ENCODE data around the gene MAPKAPK2.

DNA sequence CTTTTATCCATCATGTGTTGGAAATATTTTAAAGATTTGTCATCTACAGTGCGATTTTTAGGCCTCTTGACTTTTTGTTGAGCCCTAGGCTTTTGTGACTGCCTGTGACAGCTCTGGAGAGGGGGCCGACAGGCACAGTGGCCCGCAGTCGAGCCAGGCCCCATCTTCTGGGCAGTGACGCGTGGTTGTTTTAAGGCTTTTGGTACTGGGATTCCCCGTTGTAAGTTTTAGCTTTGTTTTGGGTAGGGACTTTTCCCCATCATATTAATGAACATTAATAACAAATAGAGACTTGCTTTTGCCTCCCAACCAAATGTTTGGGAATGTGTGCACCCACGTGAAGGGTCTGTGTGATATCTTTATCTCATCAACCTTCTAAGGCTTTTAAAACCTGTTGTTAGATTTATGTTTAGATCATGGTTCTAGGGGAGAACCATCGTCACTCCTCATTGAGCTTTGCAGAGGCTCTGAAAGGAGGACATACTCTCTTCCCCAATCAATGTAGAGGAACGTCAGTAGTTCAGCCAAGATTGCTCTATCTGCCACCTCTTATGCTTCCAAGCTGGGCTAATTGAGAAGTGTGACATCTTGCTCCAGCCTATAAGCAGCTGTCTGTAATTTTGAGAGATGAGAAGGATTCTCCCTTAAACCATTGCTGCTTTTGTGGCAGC, 34.6 kb downstream of the MAPKAPK2 start:
- TF ChIP-seq, protein P1, sequence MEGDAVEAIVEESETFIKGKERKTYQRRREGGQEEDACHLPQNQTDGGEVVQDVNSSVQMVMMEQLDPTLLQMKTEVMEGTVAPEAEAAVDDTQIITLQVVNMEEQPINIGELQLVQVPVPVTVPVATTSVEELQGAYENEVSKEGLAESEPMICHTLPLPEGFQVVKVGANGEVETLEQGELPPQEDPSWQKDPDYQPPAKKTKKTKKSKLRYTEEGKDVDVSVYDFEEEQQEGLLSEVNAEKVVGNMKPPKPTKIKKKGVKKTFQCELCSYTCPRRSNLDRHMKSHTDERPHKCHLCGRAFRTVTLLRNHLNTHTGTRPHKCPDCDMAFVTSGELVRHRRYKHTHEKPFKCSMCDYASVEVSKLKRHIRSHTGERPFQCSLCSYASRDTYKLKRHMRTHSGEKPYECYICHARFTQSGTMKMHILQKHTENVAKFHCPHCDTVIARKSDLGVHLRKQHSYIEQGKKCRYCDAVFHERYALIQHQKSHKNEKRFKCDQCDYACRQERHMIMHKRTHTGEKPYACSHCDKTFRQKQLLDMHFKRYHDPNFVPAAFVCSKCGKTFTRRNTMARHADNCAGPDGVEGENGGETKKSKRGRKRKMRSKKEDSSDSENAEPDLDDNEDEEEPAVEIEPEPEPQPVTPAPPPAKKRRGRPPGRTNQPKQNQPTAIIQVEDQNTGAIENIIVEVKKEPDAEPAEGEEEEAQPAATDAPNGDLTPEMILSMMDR (IDR thresholded peaks at IDR 0.05), result no peak
- TF ChIP-seq POLR2A (IDR thresholded peaks at IDR 0.05; ENCODE audit: low read depth) (no peak), POLR2AphosphoS5 (IDR thresholded peaks at IDR 0.05) (no peak), EP300 (IDR thresholded peaks at IDR 0.05) (no peak)
